Loucy (cell line): ENCODE data around the gene SMCO2.

Source experiments
- H2AFZ ChIP-seq: fragments of 200-600 bp; sonication (generic); 2 replicates; pipeline ENCODE4 v1.6.0; 2016; ENCODE audit warnings: antibody characterized with exemption, mild to moderate bottlenecking, low read length, moderate library complexity
- H3F3A ChIP-seq: fragments of 200-600 bp; 2 replicates; pipeline ENCODE4 v1.6.0; 2016; ENCODE audit warnings: antibody characterized with exemption, low read depth, mild to moderate bottlenecking
- H3K27me3 ChIP-seq: fragments of 200-600 bp; sonication (generic); 2 replicates; pipeline ENCODE4 v1.6.1; 2014; ENCODE audit warnings: low read length, mild to moderate bottlenecking; ENCODE audit not compliant: insufficient read depth, poor library complexity, severe bottlenecking
- H3K36me3 ChIP-seq: fragments of 200-600 bp; sonication (generic); 2 replicates; pipeline ENCODE4 v1.6.1; 2016; ENCODE audit warnings: low read length; ENCODE audit not compliant: insufficient read depth
- H3K4me1 ChIP-seq: fragments of 200-600 bp; sonication (generic); 2 replicates; pipeline ENCODE4 v1.5.1; 2014; ENCODE audit warnings: low read length, mild to moderate bottlenecking; ENCODE audit not compliant: insufficient read depth, poor library complexity, severe bottlenecking
- H3K4me2 ChIP-seq: fragments of 200-600 bp; sonication (generic); 2 replicates; pipeline ENCODE4 v1.6.0; 2014; ENCODE audit warnings: antibody characterized with exemption, low read length, low read depth, mild to moderate bottlenecking; ENCODE audit not compliant: poor library complexity, severe bottlenecking
- H3K4me3 ChIP-seq: fragments of 200-600 bp; sonication (generic); 2 replicates; pipeline ENCODE4 v1.5.1; 2014; ENCODE audit warnings: low read length, mild to moderate bottlenecking, mixed read lengths; ENCODE audit not compliant: poor library complexity, severe bottlenecking
- H3K79me2 ChIP-seq: fragments of 200-600 bp; sonication (generic); 2 replicates; pipeline ENCODE4 v1.6.1; 2014; ENCODE audit warnings: low read length; ENCODE audit not compliant: insufficient read depth
- H3K9ac ChIP-seq: fragments of 200-600 bp; sonication (generic); 2 replicates; pipeline ENCODE4 v1.6.0; 2014; ENCODE audit warnings: mild to moderate bottlenecking, low read depth, low read length, moderate library complexity; ENCODE audit not compliant: poor library complexity, severe bottlenecking
- H3K9me2 ChIP-seq: fragments of 200-600 bp; sonication (generic); replicated peaks from 2 replicates; pipeline ENCODE4 v1.6.1; 2016; ENCODE audit warnings: low read depth, low read length, mixed read lengths
- H3K9me3 ChIP-seq: fragments of 200-600 bp; sonication (generic); 2 replicates; pipeline ENCODE4 v1.6.1; 2014; ENCODE audit warnings: mild to moderate bottlenecking, antibody characterized with exemption, low read length, low read depth; ENCODE audit not compliant: insufficient read depth
- H4K20me1 ChIP-seq: fragments of 200-600 bp; sonication (generic); 2 replicates; pipeline ENCODE4 v1.6.0; 2014; ENCODE audit warnings: antibody characterized with exemption, low read length, mild to moderate bottlenecking; ENCODE audit not compliant: insufficient read depth, poor library complexity, severe bottlenecking
- CTCF ChIP-seq: fragments of 200-600 bp; sonication (generic); conservative IDR thresholded peaks from 2 replicates; pipeline ENCODE4 v1.5.1; 2014; ENCODE audit warnings: mild to moderate bottlenecking, antibody characterized with exemption, low read length
- EZH2phosphoT487 ChIP-seq: fragments of 200-600 bp; IDR thresholded peaks from 2 replicates; pipeline ENCODE4 v1.6.1; 2018; ENCODE audit warnings: antibody characterized with exemption, mild to moderate bottlenecking, moderate library complexity, borderline replicate concordance

The SMCO2 gene

GRCh38 chr12:27460471-27460978, 14.0 kb downstream of the SMCO2 start:
- H3K9ac ChIP-seq: peak overlapping the region; percentile 49
- H2AFZ ChIP-seq: no peak overlapping the region; the same call in 1 of the 2 replicates
- no peaks in the 10 kb centered on the region for H3K79me2 ChIP-seq
- no peaks in the 10 kb centered on the region for H3K36me3 ChIP-seq
- peaks cover 6% of the 10 kb centered on the region; the same call in 1 of the 2 replicates for H3F3A ChIP-seq
- no peaks in the 10 kb centered on the region for H3K9me2 ChIP-seq
- peak overlapping the region; percentile 65 for H3K4me3 ChIP-seq
- H4K20me1 ChIP-seq: no peaks in the 10 kb centered on the region
- no peaks in the 10 kb centered on the region for H3K9me3 ChIP-seq
- no peaks in the 10 kb centered on the region for H3K27me3 ChIP-seq
- peak overlapping the region; percentile 70 for H3K4me2 ChIP-seq
- TF ChIP-seq CTCF (no peak), EZH2phosphoT487 (no peak)
- peaks cover 37% of the 10 kb centered on the region for H3K4me1 ChIP-seq

DNA sequence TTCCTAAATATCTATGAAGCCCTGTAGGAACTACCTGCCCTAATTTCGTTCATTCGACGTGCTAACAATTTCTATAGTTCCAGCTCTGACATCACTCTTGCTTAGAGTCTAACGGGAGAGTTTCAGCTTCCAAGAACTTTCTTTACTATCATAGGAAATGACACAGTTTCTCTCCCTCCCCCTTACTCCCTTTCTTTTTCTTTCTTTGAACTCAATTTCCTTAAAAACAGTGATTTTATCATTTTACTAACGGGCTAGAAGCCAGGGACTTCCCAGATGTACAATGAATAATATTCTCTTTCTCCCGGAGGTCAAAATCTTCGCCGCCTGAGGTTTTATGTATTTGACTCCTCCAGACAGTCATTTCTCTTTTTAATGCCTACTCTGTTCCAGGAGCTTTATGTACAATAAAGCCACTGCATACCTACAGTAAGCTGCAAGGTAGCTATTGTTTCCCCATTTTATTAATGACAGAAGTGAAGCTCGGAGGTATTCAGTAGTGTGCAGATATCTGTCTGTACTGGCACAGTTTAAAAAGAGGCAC, 15.7 kb downstream of the SMCO2 start:
- H3K79me2 ChIP-seq: no peaks in the 10 kb centered on the region
- H3K9ac ChIP-seq: no peak overlapping the region
- peaks cover 6% of the 10 kb centered on the region; the same call in 1 of the 2 replicates for H3F3A ChIP-seq
- no peaks in the 10 kb centered on the region for H3K9me2 ChIP-seq
- H3K27me3 ChIP-seq: no peaks in the 10 kb centered on the region
- H4K20me1 ChIP-seq: no peaks in the 10 kb centered on the region
- no peaks in the 10 kb centered on the region for H3K9me3 ChIP-seq
- H3K36me3 ChIP-seq: no peaks in the 10 kb centered on the region
- no peak overlapping the region for H3K4me3 ChIP-seq
- H3K4me1 ChIP-seq: peaks cover 42% of the 10 kb centered on the region
- no peak for TF ChIP-seq CTCF
- no peak for TF ChIP-seq EZH2phosphoT487
- H2AFZ ChIP-seq: peak overlapping the region; percentile 11; the same call in 1 of the 2 replicates
- H3K4me2 ChIP-seq: no peak overlapping the region

DNA sequence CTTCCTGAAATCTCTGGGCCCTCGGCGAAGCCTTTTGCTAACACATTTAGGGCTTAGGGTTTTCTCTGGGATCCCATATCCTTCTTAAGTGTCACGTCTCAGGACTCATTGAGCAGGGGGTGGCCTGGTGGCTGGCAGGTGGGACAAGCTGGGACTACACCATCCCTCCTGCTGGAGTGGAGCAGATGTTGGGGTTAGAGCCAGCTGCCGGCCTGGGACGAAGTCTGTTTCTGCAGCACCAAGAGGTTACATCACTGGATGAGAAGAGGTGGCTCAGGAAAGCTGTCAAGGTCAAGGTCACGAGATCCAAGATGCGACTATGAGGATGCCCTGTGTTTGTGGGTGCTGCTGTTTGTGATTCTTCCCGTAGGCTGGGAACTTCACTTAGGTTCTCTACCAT, 16.3 kb downstream of the SMCO2 start:
- Histone ChIP-seq H3K4me1 (peaks cover 48% of the 10 kb centered on the region), H3K9ac (no peak overlapping the region), H3F3A (peaks cover 6% of the 10 kb centered on the region; the same call in 1 of the 2 replicates), H4K20me1 (no peaks in the 10 kb centered on the region), H3K79me2 (no peaks in the 10 kb centered on the region), H3K27me3 (no peaks in the 10 kb centered on the region), H3K36me3 (no peaks in the 10 kb centered on the region), H3K9me3 (no peaks in the 10 kb centered on the region), H3K9me2 (no peaks in the 10 kb centered on the region), H3K4me2 (no peak overlapping the region), H2AFZ (peak overlapping the region; percentile 11; the same call in 1 of the 2 replicates), H3K4me3 (no peak overlapping the region)
- TF ChIP-seq EZH2phosphoT487 (no peak), CTCF (no peak)
